Liver (tissue), 9 donors: Measurements from ENCODE around the gene EDC3. TPM values are rescaled to one million over a fixed set of nuclear protein-coding genes. Genes with fewer than 3 reads are reported as not detected.

Source experiments
- DNase-seq: peaks from one replicate; pipeline ENCODE4 v3.0.0-alpha.2; 2017; ENCODE audit warnings: low spot score
- H3K27ac ChIP-seq, 2 donors: one replicate each; pipeline ENCODE4 v1.7.0; 2013; ENCODE audit warnings: inconsistent platforms in 2 of 2, low read length in 2 of 2, control low read depth in 1 of 2, low read depth in 1 of 2, mild to moderate bottlenecking in 1 of 2
- H3K27me3 ChIP-seq, 4 donors: one replicate each; pipeline versions ENCODE4 v1.6.1 to v1.7.0; 2013; ENCODE audit warnings: low read length in 3 of 4, inconsistent platforms in 1 of 4, mild to moderate bottlenecking in 1 of 4, moderate library complexity in 1 of 4; ENCODE audit not compliant: control insufficient read depth in 4 of 4, insufficient read depth in 4 of 4
- H3K36me3 ChIP-seq, 4 donors: one replicate each; pipeline versions ENCODE4 v1.6.1 to v1.7.0; 2013; ENCODE audit warnings: low read length in 3 of 4, mild to moderate bottlenecking in 3 of 4, low read depth in 1 of 4, moderate library complexity in 1 of 4; ENCODE audit not compliant: control insufficient read depth in 4 of 4, insufficient read depth in 3 of 4
- H3K4me1 ChIP-seq, 4 donors: one replicate each; pipeline versions ENCODE4 v1.6.1 to v1.7.0; 2013; ENCODE audit warnings: low read length in 3 of 4, mild to moderate bottlenecking in 3 of 4, moderate library complexity in 1 of 4; ENCODE audit not compliant: control insufficient read depth in 4 of 4, insufficient read depth in 4 of 4
- H3K4me3 ChIP-seq, 3 donors: one replicate each; pipeline versions ENCODE4 v1.6.1 to v1.7.0; 2013; ENCODE audit warnings: low read length in 3 of 3, control low read depth in 1 of 3, low read depth in 1 of 3, mild to moderate bottlenecking in 1 of 3
- H3K9ac ChIP-seq, 2 donors: one replicate each; pipeline ENCODE4 v1.7.0; 2013; ENCODE audit warnings: low read length in 2 of 2, mild to moderate bottlenecking in 2 of 2, moderate library complexity in 2 of 2, control low read depth in 1 of 2, low read depth in 1 of 2
- H3K9me3 ChIP-seq, 4 donors: one replicate each; pipeline versions ENCODE4 v1.6.1 to v1.7.0; 2013; ENCODE audit warnings: low read length in 3 of 4; ENCODE audit not compliant: control insufficient read depth in 4 of 4
- EGR1 ChIP-seq, 2 donors: IDR thresholded peaks; 2 replicates each; pipeline ENCODE4 v1.6.1; 2016 to 2018; ENCODE audit warnings: antibody characterized with exemption in 2 of 2, low read depth in 2 of 2
- FOXA1 ChIP-seq: IDR thresholded peaks from 2 replicates; pipeline ENCODE4 v1.6.1; 2016; ENCODE audit warnings: antibody characterized with exemption
- FOXA2 ChIP-seq: IDR thresholded peaks from 2 replicates; pipeline ENCODE4 v1.6.1; 2016; ENCODE audit warnings: antibody characterized with exemption
- GABPA ChIP-seq, 2 donors: IDR thresholded peaks in 1 of 2; conservative IDR thresholded peaks in 1 of 2; 2 replicates each; pipeline ENCODE4 v1.6.1; 2016; ENCODE audit warnings: antibody characterized with exemption in 2 of 2, mild to moderate bottlenecking in 1 of 2, moderate library complexity in 1 of 2
- HNF4A ChIP-seq, 2 donors: conservative IDR thresholded peaks; 2 replicates each; pipeline ENCODE4 v1.6.1; 2016; ENCODE audit warnings: antibody characterized with exemption in 2 of 2, mild to moderate bottlenecking in 2 of 2
- HNF4G ChIP-seq: IDR thresholded peaks from 2 replicates; pipeline ENCODE4 v1.6.1; 2016; ENCODE audit warnings: antibody characterized with exemption
- JUND ChIP-seq, 2 donors: IDR thresholded peaks; 2 replicates each; pipeline ENCODE4 v1.6.1; 2016; ENCODE audit warnings: antibody characterized with exemption in 2 of 2
- NR2F2 ChIP-seq: IDR thresholded peaks from 2 replicates; pipeline ENCODE4 v1.6.1; 2016; ENCODE audit warnings: antibody characterized with exemption
- RAD21 ChIP-seq, 2 donors: IDR thresholded peaks; 2 replicates each; pipeline ENCODE4 v1.6.1; 2016; ENCODE audit warnings: antibody characterized with exemption in 2 of 2, mild to moderate bottlenecking in 2 of 2
- RXRA ChIP-seq, 2 donors: IDR thresholded peaks; 2 replicates each; pipeline ENCODE4 v1.6.1; 2017 to 2018; ENCODE audit warnings: antibody characterized with exemption in 2 of 2, mild to moderate bottlenecking in 1 of 2
- SP1 ChIP-seq: IDR thresholded peaks from 2 replicates; pipeline ENCODE4 v1.6.1; 2018; ENCODE audit warnings: antibody characterized with exemption, mild to moderate bottlenecking
- TAF1 ChIP-seq: conservative IDR thresholded peaks from 2 replicates; pipeline ENCODE4 v1.6.1; 2016; ENCODE audit warnings: antibody characterized with exemption, mild to moderate bottlenecking
- YY1 ChIP-seq: IDR thresholded peaks from 2 replicates; pipeline ENCODE4 v1.6.1; 2016; ENCODE audit warnings: antibody characterized with exemption, mild to moderate bottlenecking
- WGBS: extraction: QIAGEN DNeasy Blood & Tissue Kit; methylation state at CpG from one replicate; pipeline ENCODE4 v1.1.7; 2013; 5-methylcytosine and 5-hydroxymethylcytosine counted together
- polyA plus RNA-seq, 2 donors: library from polyadenylated mRNA; stranded (reverse) in 1 of 2; unstranded in 1 of 2; fragments of 200-250 nt in 1 of 2; fragments of >200 nt in 1 of 2; fragmentation: Nextera tagmentation in 1 of 2; extraction: Ambion mirVana in 1 of 2; gene quantifications; one replicate each; pipeline versions ENCODE4 v1.2.1 to v1.2.3, GENCODE V29; 2013 to 2015
- total RNA-seq, 2 donors: library from RNA; depleted of rRNA; stranded (reverse); fragments of >200 nt; gene quantifications; one replicate each; pipeline ENCODE4 v1.2.3, GENCODE V29; 2014
- TF ChIP-seq, protein P1 (sequence below): IDR thresholded peaks from 2 replicates; pipeline ENCODE4 v1.6.1; 2016; ENCODE audit warnings: antibody characterized with exemption
- TF ChIP-seq, protein P2 (sequence below): IDR thresholded peaks from 2 replicates; pipeline ENCODE4 v1.6.1; 2016; ENCODE audit warnings: antibody characterized with exemption
- TF ChIP-seq, protein P3 (sequence below): IDR thresholded peaks from 2 replicates; pipeline ENCODE4 v1.6.1; 2016; ENCODE audit warnings: antibody characterized with exemption, mild to moderate bottlenecking
- TF ChIP-seq, protein P4 (sequence below): IDR thresholded peaks from 2 replicates; pipeline ENCODE4 v1.6.1; 2016; ENCODE audit warnings: antibody characterized with exemption
- donor health status: healthy.
- donor health status: healthy.
- donor health status: healthy.
- donor health status: healthy.
- donor health status: healthy.

EDC3 gene
- total and polyA plus RNA-seq, 4 donors = 5.8 to 9.5 (median 7.4) TPM

DNA sequence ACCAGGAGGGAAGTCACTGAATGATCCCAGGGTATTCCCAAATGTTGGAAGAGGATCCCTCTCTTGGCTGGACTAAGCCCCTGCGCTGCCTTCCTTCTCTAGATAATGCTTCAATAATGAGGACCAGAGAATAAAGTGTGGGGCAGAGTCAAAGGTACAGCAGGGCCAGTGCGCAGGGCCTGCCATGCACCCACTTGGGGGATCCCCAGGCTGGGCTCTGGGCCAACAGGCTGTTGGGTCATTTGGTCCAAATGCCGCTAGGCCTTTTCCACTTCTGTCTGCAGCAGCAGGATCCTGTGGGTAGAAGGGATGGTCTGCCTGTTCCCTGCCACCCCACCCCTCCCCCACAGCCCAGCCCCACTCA, 85.9 kb downstream of the EDC3 start:
- DNase-seq = no peak
- TF ChIP-seq SP1 = no peak
- no peak for TF ChIP-seq TAF1
- no peak for TF ChIP-seq HNF4A (conservative IDR thresholded peaks at IDR 0.05)
- TF ChIP-seq HNF4G = no peak
- TF ChIP-seq GABPA (IDR thresholded peaks at IDR 0.05 in 1 of 2, conservative IDR thresholded peaks at IDR 0.05 in 1 of 2) = no peak
- TF ChIP-seq FOXA1 = no peak
- TF ChIP-seq, protein P1, sequence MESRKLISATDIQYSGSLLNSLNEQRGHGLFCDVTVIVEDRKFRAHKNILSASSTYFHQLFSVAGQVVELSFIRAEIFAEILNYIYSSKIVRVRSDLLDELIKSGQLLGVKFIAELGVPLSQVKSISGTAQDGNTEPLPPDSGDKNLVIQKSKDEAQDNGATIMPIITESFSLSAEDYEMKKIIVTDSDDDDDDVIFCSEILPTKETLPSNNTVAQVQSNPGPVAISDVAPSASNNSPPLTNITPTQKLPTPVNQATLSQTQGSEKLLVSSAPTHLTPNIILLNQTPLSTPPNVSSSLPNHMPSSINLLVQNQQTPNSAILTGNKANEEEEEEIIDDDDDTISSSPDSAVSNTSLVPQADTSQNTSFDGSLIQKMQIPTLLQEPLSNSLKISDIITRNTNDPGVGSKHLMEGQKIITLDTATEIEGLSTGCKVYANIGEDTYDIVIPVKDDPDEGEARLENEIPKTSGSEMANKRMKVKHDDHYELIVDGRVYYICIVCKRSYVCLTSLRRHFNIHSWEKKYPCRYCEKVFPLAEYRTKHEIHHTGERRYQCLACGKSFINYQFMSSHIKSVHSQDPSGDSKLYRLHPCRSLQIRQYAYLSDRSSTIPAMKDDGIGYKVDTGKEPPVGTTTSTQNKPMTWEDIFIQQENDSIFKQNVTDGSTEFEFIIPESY = no peak
- TF ChIP-seq JUND (IDR thresholded peaks at IDR 0.05) = no peak
- TF ChIP-seq, protein P2, sequence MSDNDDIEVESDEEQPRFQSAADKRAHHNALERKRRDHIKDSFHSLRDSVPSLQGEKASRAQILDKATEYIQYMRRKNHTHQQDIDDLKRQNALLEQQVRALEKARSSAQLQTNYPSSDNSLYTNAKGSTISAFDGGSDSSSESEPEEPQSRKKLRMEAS = no peak
- TF ChIP-seq, protein P3, sequence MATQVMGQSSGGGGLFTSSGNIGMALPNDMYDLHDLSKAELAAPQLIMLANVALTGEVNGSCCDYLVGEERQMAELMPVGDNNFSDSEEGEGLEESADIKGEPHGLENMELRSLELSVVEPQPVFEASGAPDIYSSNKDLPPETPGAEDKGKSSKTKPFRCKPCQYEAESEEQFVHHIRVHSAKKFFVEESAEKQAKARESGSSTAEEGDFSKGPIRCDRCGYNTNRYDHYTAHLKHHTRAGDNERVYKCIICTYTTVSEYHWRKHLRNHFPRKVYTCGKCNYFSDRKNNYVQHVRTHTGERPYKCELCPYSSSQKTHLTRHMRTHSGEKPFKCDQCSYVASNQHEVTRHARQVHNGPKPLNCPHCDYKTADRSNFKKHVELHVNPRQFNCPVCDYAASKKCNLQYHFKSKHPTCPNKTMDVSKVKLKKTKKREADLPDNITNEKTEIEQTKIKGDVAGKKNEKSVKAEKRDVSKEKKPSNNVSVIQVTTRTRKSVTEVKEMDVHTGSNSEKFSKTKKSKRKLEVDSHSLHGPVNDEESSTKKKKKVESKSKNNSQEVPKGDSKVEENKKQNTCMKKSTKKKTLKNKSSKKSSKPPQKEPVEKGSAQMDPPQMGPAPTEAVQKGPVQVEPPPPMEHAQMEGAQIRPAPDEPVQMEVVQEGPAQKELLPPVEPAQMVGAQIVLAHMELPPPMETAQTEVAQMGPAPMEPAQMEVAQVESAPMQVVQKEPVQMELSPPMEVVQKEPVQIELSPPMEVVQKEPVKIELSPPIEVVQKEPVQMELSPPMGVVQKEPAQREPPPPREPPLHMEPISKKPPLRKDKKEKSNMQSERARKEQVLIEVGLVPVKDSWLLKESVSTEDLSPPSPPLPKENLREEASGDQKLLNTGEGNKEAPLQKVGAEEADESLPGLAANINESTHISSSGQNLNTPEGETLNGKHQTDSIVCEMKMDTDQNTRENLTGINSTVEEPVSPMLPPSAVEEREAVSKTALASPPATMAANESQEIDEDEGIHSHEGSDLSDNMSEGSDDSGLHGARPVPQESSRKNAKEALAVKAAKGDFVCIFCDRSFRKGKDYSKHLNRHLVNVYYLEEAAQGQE = no peak
- no peak for TF ChIP-seq NR2F2
- Histone ChIP-seq H3K4me3 (no peak overlapping the region), H3K27ac (no peak overlapping the region), H3K36me3 (no peaks in the 10 kb centered on the region), H3K27me3 (no peaks in the 10 kb centered on the region), H3K9ac (no peak overlapping the region), H3K4me1 (peaks cover 0 to 5% (median 2%) of the 10 kb centered on the region in 4 donors), H3K9me3 (no peaks in the 10 kb centered on the region)
- 89% methylated on average over 3 of the region's 3 CpGs for WGBS

DNA sequence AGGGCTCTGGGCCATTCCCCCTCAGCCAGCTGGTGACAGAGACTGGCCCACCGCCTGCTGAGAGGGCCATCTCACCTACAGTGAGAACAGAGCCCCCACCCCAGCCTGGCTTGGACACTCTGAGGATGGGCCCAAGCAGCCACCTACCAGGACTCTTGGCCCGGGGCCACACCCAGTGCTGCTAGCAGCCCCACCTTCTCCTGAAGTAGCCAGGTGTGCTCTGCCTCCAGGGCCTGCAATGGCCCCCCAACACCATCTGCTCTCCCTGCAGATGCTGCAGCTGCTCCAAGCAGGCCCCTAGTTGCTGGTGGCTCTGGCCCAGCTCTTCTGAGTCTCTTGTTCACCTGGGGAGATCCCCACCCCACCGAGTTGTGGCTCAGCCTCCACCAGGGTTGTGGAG, 87.0 kb downstream of the EDC3 start:
- Histone ChIP-seq H3K9me3 (no peaks in the 10 kb centered on the region), H3K9ac (no peak overlapping the region), H3K27me3 (no peaks in the 10 kb centered on the region), H3K4me1 (no peaks in the 10 kb centered on the region), H3K36me3 (no peaks in the 10 kb centered on the region), H3K27ac (no peak overlapping the region), H3K4me3 (no peak overlapping the region)
- TF ChIP-seq EGR1 (IDR thresholded peaks at IDR 0.05; ENCODE audit: low read depth in 2 of 2) = no peak
- TF ChIP-seq, protein P4, sequence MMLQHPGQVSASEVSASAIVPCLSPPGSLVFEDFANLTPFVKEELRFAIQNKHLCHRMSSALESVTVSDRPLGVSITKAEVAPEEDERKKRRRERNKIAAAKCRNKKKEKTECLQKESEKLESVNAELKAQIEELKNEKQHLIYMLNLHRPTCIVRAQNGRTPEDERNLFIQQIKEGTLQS = no peak
- TF ChIP-seq, protein P1 = no peak
- TF ChIP-seq YY1 = no peak
- TF ChIP-seq NR2F2 = no peak
- TF ChIP-seq, protein P3 = no peak
- TF ChIP-seq RXRA (IDR thresholded peaks at IDR 0.05) = no peak
- TF ChIP-seq HNF4G = no peak
- no peak for TF ChIP-seq FOXA2
- no peak for TF ChIP-seq RAD21 (IDR thresholded peaks at IDR 0.05)
- DNase-seq = no peak
- WGBS = 89% methylated on average over 3 of the region's 3 CpGs
